Chondrocyte (in vitro differentiated cells): ENCODE measurements around the gene RAB21. TPM values are rescaled to one million over a fixed set of nuclear protein-coding genes. Genes with fewer than 3 reads are reported as not detected.

Source experiments
- DNase-seq: peaks from one replicate; pipeline ENCODE4 v3.0.0; 2021; ENCODE audit warnings: mixed read lengths, low spot score
- H3K27ac Mint-ChIP-seq: one replicate; pipeline ENCODE4 v1.8.0; 2021; ENCODE audit warnings: mild to moderate bottlenecking, moderate library complexity, mixed read lengths; ENCODE audit not compliant: unreplicated experiment
- H3K27me3 Mint-ChIP-seq: 2 replicates; pipeline ENCODE4 v1.8.0; 2021; ENCODE audit warnings: low read depth, mixed read lengths
- H3K36me3 Mint-ChIP-seq: 2 replicates; pipeline ENCODE4 v1.8.0; 2021; ENCODE audit warnings: low read depth, mixed read lengths
- H3K4me1 Mint-ChIP-seq: 2 replicates; pipeline ENCODE4 v1.8.0; 2021; ENCODE audit warnings: low read depth, mild to moderate bottlenecking, mixed read lengths
- H3K4me3 Mint-ChIP-seq: one replicate; pipeline ENCODE4 v1.8.0; 2021; ENCODE audit warnings: mild to moderate bottlenecking, moderate library complexity, mixed read lengths; ENCODE audit not compliant: unreplicated experiment
- H3K9me3 Mint-ChIP-seq: 2 replicates; pipeline ENCODE4 v1.8.0; 2021; ENCODE audit warnings: low read depth, mixed read lengths
- CTCF ChIP-seq: fragments of 200-600 bp; sonication (generic); IDR thresholded peaks from 2 replicates; pipeline ENCODE4 v1.5.0; 2021; ENCODE audit warnings: antibody characterized with exemption, mild to moderate bottlenecking, moderate library complexity
- total RNA-seq: library from RNA; stranded (reverse); gene quantifications from 3 replicates; pipeline ENCODE4 v1.2.1, GENCODE V29; 2021

RAB21 gene
- total RNA-seq, 1 donor from 2014 or later, result 77.1 TPM

- no peak for TF ChIP-seq CTCF
- H3K4me3 Mint-ChIP-seq, result no peak overlapping the region
- no peak overlapping the region for H3K27ac Mint-ChIP-seq
- H3K27me3 Mint-ChIP-seq, result no peaks in the 10 kb centered on the region
- no peaks in the 10 kb centered on the region for H3K4me1 Mint-ChIP-seq
- no peaks in the 10 kb centered on the region for H3K9me3 Mint-ChIP-seq
- no peak for DNase-seq
- H3K36me3 Mint-ChIP-seq, result peaks cover 23% of the 10 kb centered on the region
These were observed 32.9 kb downstream of the RAB21 start for GRCh38 chr12:71787580-71787979.

DNA sequence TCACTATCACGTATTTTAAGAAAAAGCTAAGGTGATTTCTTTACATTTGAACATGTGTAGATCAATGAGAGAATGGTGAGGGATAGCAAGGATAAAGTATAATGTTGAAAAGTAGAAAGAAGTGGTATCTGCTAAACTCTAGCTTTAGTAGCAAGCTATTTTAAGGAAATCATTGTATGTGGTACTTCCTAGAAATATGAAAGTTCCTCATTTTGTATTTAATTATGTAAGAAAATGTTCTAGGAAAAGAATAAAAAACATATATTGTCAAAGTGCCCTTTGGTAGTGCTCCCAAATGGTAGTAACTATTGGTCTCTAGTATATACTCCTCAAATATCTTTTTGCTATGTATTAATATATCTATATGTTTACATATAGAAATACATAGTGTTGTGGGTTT, 35.7 kb downstream of the RAB21 start:
- no peaks in the 10 kb centered on the region for H3K4me1 Mint-ChIP-seq
- no peak for DNase-seq
- TF ChIP-seq CTCF, result no peak
- no peaks in the 10 kb centered on the region for H3K9me3 Mint-ChIP-seq
- no peaks in the 10 kb centered on the region for H3K27me3 Mint-ChIP-seq
- no peak overlapping the region for H3K27ac Mint-ChIP-seq
- peaks cover 12% of the 10 kb centered on the region for H3K36me3 Mint-ChIP-seq
- H3K4me3 Mint-ChIP-seq, result no peak overlapping the region

GRCh38 chr12:71791473-71792150, 36.9 kb downstream of the RAB21 start:
- Mint-ChIP-seq H3K9me3 (no peaks in the 10 kb centered on the region), H3K4me3 (no peak overlapping the region), H3K27ac (no peak overlapping the region), H3K36me3 (peaks cover 8% of the 10 kb centered on the region), H3K27me3 (no peaks in the 10 kb centered on the region), H3K4me1 (no peaks in the 10 kb centered on the region)
- no peak for DNase-seq
- TF ChIP-seq CTCF, result no peak

- peaks cover 2% of the 10 kb centered on the region for H3K36me3 Mint-ChIP-seq
- no peaks in the 10 kb centered on the region for H3K4me1 Mint-ChIP-seq
- TF ChIP-seq CTCF, result no peak
- H3K9me3 Mint-ChIP-seq, result no peaks in the 10 kb centered on the region
- no peak overlapping the region for H3K27ac Mint-ChIP-seq
- no peak for DNase-seq
- H3K27me3 Mint-ChIP-seq, result no peaks in the 10 kb centered on the region
- H3K4me3 Mint-ChIP-seq, result no peak overlapping the region
These were observed 37.9 kb downstream of the RAB21 start for GRCh38 chr12:71792599-71792998.

- Mint-ChIP-seq H3K36me3 (no peaks in the 10 kb centered on the region), H3K27me3 (no peaks in the 10 kb centered on the region), H3K27ac (no peak overlapping the region), H3K4me3 (no peak overlapping the region), H3K4me1 (no peaks in the 10 kb centered on the region), H3K9me3 (peaks cover 4% of the 10 kb centered on the region)
- TF ChIP-seq CTCF, result no peak
- no peak for DNase-seq
These were observed 41.2 kb downstream of the RAB21 start for GRCh38 chr12:71795901-71796300.
